ENCODE data around the gene ODAPH.

Gene ODAPH

GRCh38 chr4:75530556-75531322 lies 25.1 kb upstream of the ODAPH start:
- no peak for TF ChIP-seq REST (IDR thresholded peaks at IDR 0.05; ENCODE audit: low read depth)
- no peak for TF ChIP-seq EGR1 (IDR thresholded peaks at IDR 0.05)
- TF ChIP-seq TEAD4 (IDR thresholded peaks at IDR 0.05) = no peak
- no peak for TF ChIP-seq TCF12 (IDR thresholded peaks at IDR 0.05; ENCODE audit: low read depth)
- no peak for TF ChIP-seq CREB1 (IDR thresholded peaks at IDR 0.05; ENCODE audit: low read depth)
- no peak for TF ChIP-seq ZBTB7A (IDR thresholded peaks at IDR 0.05; ENCODE audit: low read depth)
- TF ChIP-seq RAD21 (IDR thresholded peaks at IDR 0.05; ENCODE audit: low read depth) = no peak
- TF ChIP-seq USF1 (IDR thresholded peaks at IDR 0.05) = no peak
- no peak for TF ChIP-seq FOXM1 (IDR thresholded peaks at IDR 0.05; ENCODE audit: borderline replicate concordance, low read depth)
- no peak for TF ChIP-seq MAX (IDR thresholded peaks at IDR 0.05)

GRCh38 chr4:75542824-75543223 lies 13.0 kb upstream of the ODAPH start:
- TF ChIP-seq REST (IDR thresholded peaks at IDR 0.05; ENCODE audit: low read depth) = no peak
- TF ChIP-seq CREB1 (IDR thresholded peaks at IDR 0.05; ENCODE audit: low read depth) = no peak
- no peak for TF ChIP-seq TEAD4 (IDR thresholded peaks at IDR 0.05)
- TF ChIP-seq TAF1 (IDR thresholded peaks at IDR 0.05; ENCODE audit: low read depth) = no peak
- no peak for TF ChIP-seq USF1 (IDR thresholded peaks at IDR 0.05)
- TF ChIP-seq FOXM1 (IDR thresholded peaks at IDR 0.05; ENCODE audit: borderline replicate concordance, low read depth) = no peak
- TF ChIP-seq EGR1 (IDR thresholded peaks at IDR 0.05) = no peak

GRCh38 chr4:75544870-75545269 lies 11.0 kb upstream of the ODAPH start:
- TF ChIP-seq FOXM1 (IDR thresholded peaks at IDR 0.05; ENCODE audit: borderline replicate concordance, low read depth) (no peak), EP300 (IDR thresholded peaks at IDR 0.05; ENCODE audit: borderline replicate concordance) (no peak), NFIC (IDR thresholded peaks at IDR 0.05) (no peak), EGR1 (IDR thresholded peaks at IDR 0.05) (no peak), TEAD4 (IDR thresholded peaks at IDR 0.05) (no peak), CEBPB (IDR thresholded peaks at IDR 0.05) (no peak), ZBTB7A (IDR thresholded peaks at IDR 0.05; ENCODE audit: low read depth) (no peak), YY1 (IDR thresholded peaks at IDR 0.05; ENCODE audit: low read depth) (no peak), MAX (IDR thresholded peaks at IDR 0.05) (no peak), CREB1 (IDR thresholded peaks at IDR 0.05; ENCODE audit: low read depth) (no peak), REST (IDR thresholded peaks at IDR 0.05; ENCODE audit: low read depth) (no peak), TAF1 (IDR thresholded peaks at IDR 0.05; ENCODE audit: low read depth) (no peak), RAD21 (IDR thresholded peaks at IDR 0.05; ENCODE audit: low read depth) (no peak), TCF12 (IDR thresholded peaks at IDR 0.05; ENCODE audit: low read depth) (no peak), USF1 (IDR thresholded peaks at IDR 0.05) (no peak)

GRCh38 chr4:75545526-75545925 lies 10.3 kb upstream of the ODAPH start:
- TF ChIP-seq REST (IDR thresholded peaks at IDR 0.05; ENCODE audit: low read depth) (no peak), RAD21 (IDR thresholded peaks at IDR 0.05; ENCODE audit: low read depth) (no peak), NFIC (IDR thresholded peaks at IDR 0.05) (no peak), USF1 (IDR thresholded peaks at IDR 0.05) (no peak)

All from Ishikawa (cell line).